Hepatocyte (in vitro differentiated cells): Measurements from ENCODE around the gene UQCR10. TPM values are rescaled to one million over a fixed set of nuclear protein-coding genes. Genes with fewer than 3 reads are reported as not detected.

Source experiments
- DNase-seq: peaks from one replicate; pipeline ENCODE4 v3.0.0-alpha.2; 2016; ENCODE audit warnings: low spot score
- H2AFZ ChIP-seq: fragments of 200-600 bp; sonication (generic); 2 replicates; pipeline ENCODE4 v1.6.0; 2016; ENCODE audit warnings: antibody characterized with exemption, mild to moderate bottlenecking
- H3K27ac ChIP-seq: fragments of 200-600 bp; sonication (generic); 2 replicates; pipeline ENCODE4 v1.5.1; 2016; ENCODE audit warnings: mild to moderate bottlenecking
- H3K27me3 ChIP-seq: fragments of 200-600 bp; sonication (generic); 2 replicates; pipeline ENCODE4 v1.6.1; 2016
- H3K36me3 ChIP-seq: fragments of 200-600 bp; sonication (generic); replicated peaks from 2 replicates; pipeline ENCODE4 v1.5.1; 2016; ENCODE audit warnings: low read depth; ENCODE audit not compliant: insufficient read depth
- H3K4me1 ChIP-seq: fragments of 200-600 bp; sonication (generic); 2 replicates; pipeline ENCODE4 v1.5.1; 2016; ENCODE audit warnings: mild to moderate bottlenecking, moderate library complexity; ENCODE audit not compliant: insufficient read depth
- H3K4me2 ChIP-seq: fragments of 200-600 bp; sonication (generic); 2 replicates; pipeline ENCODE4 v1.6.0; 2016
- H3K4me3 ChIP-seq: fragments of 200-600 bp; sonication (generic); 2 replicates; pipeline ENCODE4 v1.5.1; 2016; ENCODE audit warnings: mild to moderate bottlenecking
- H3K79me2 ChIP-seq: fragments of 200-600 bp; sonication (generic); 2 replicates; pipeline ENCODE4 v1.6.0; 2017; ENCODE audit warnings: mild to moderate bottlenecking
- H3K9me2 ChIP-seq: fragments of 200-600 bp; sonication (generic); replicated peaks from 2 replicates; pipeline ENCODE4 v1.6.0; 2017; ENCODE audit warnings: mild to moderate bottlenecking; ENCODE audit not compliant: insufficient read depth
- H3K9me3 ChIP-seq: fragments of 200-600 bp; sonication (generic); 2 replicates; pipeline ENCODE4 v1.5.1; 2016; ENCODE audit warnings: low read depth, mild to moderate bottlenecking
- H4K20me1 ChIP-seq: fragments of 200-600 bp; sonication (generic); 2 replicates; pipeline ENCODE4 v1.6.0; 2016; ENCODE audit warnings: mild to moderate bottlenecking; ENCODE audit not compliant: insufficient read depth, poor library complexity, severe bottlenecking
- EZH2 ChIP-seq: fragments of 200-600 bp; sonication (generic); IDR thresholded peaks from 2 replicates; pipeline ENCODE4 v1.6.1; 2016; ENCODE audit warnings: antibody characterized with exemption, mild to moderate bottlenecking, borderline replicate concordance
- EZH2phosphoT487 ChIP-seq: fragments of 200-600 bp; sonication (generic); IDR thresholded peaks from one replicate; pipeline ENCODE4 v1.6.1; 2018; ENCODE audit warnings: antibody characterized with exemption, mild to moderate bottlenecking, low read depth, moderate library complexity; ENCODE audit not compliant: unreplicated experiment, severe bottlenecking
- WGBS: methylation state at CpG from one replicate; pipeline ENCODE4 v1.1.6; 2016; ENCODE audit warnings: low lambda C conversion rate; ENCODE audit errors: missing lambda C conversion rate; 5-methylcytosine and 5-hydroxymethylcytosine counted together
- polyA plus RNA-seq: library from polyadenylated mRNA; unstranded; fragments of >200 nt; fragmentation: Nextera tagmentation; extraction: Ambion mirVana; gene quantifications from 2 replicates; pipeline ENCODE4 v1.2.1, GENCODE V29; 2016
- total RNA-seq: library from RNA; depleted of rRNA; stranded (reverse); fragments of >200 nt; gene quantifications from 2 replicates; pipeline ENCODE4 v1.2.3, GENCODE V29; 2014
- TF ChIP-seq, protein P1 (sequence below): fragments of 200-600 bp; sonication (generic); IDR thresholded peaks from 2 replicates; pipeline ENCODE4 v1.5.1; 2016; ENCODE audit warnings: antibody characterized with exemption, mild to moderate bottlenecking; ENCODE audit not compliant: poor library complexity

UQCR10 gene
- total and polyA plus RNA-seq, 2 experiments from 2014 or later: 122 to 414 TPM

DNA sequence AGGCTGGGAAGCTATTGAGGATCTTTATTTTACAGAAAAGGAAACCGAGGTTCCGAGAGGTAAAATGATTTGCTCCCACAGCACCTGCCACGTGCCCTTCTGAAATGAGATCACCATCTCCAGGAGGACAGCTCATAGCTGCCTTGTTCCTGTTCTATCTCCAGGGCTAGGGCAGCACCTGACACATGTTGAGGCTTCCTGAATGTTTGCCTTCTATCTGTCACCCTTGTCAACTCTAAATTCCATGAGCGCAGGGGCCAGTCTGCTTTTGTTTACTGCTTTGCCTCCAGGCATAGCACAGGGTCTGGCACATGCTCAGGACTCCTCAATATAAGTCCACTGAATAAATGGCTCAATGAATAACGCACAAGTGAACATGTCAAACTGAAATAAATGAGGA, 46.8 kb downstream of the UQCR10 start:
- H3K27me3 ChIP-seq: no peaks in the 10 kb centered on the region
- H3K4me1 ChIP-seq: peaks cover 11% of the 10 kb centered on the region
- no peak overlapping the region for H3K4me2 ChIP-seq
- H3K36me3 ChIP-seq: no peaks in the 10 kb centered on the region
- no peak overlapping the region for H3K4me3 ChIP-seq
- peak overlapping the region; percentile 51 for H3K27ac ChIP-seq
- no peaks in the 10 kb centered on the region for H3K9me3 ChIP-seq
- TF ChIP-seq EZH2phosphoT487 (no peak), EZH2 (no peak)
- TF ChIP-seq, protein P1, sequence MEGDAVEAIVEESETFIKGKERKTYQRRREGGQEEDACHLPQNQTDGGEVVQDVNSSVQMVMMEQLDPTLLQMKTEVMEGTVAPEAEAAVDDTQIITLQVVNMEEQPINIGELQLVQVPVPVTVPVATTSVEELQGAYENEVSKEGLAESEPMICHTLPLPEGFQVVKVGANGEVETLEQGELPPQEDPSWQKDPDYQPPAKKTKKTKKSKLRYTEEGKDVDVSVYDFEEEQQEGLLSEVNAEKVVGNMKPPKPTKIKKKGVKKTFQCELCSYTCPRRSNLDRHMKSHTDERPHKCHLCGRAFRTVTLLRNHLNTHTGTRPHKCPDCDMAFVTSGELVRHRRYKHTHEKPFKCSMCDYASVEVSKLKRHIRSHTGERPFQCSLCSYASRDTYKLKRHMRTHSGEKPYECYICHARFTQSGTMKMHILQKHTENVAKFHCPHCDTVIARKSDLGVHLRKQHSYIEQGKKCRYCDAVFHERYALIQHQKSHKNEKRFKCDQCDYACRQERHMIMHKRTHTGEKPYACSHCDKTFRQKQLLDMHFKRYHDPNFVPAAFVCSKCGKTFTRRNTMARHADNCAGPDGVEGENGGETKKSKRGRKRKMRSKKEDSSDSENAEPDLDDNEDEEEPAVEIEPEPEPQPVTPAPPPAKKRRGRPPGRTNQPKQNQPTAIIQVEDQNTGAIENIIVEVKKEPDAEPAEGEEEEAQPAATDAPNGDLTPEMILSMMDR: no peak
- no peak overlapping the region for H2AFZ ChIP-seq
- no peaks in the 10 kb centered on the region for H4K20me1 ChIP-seq
- H3K79me2 ChIP-seq: no peaks in the 10 kb centered on the region
- 77% methylated on average over 5 of the region's 5 CpGs for WGBS
- peak; percentile 29 for DNase-seq
- no peaks in the 10 kb centered on the region for H3K9me2 ChIP-seq

DNA sequence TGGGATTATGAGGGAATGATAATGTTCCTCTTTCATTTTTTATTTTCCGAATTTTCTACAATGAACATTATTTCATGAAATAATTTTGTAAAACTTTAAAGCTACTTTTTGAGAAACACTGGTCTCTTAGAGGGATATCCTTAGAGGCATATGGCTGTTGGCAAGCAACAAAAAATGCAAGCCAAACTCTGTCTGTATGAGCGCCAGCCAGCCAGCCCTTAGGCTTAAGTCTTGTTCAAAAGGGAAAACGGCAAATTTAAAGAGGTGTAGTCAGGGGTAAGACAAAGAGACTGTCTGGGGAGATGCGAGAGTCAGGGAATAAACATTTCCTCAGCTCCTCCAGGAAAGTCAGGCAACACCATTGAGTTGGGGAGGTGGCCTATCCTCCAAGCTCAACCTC, 48.4 kb downstream of the UQCR10 start:
- Histone ChIP-seq H3K9me2 (no peaks in the 10 kb centered on the region), H3K27me3 (no peaks in the 10 kb centered on the region), H4K20me1 (no peaks in the 10 kb centered on the region), H3K27ac (no peak overlapping the region), H3K79me2 (no peaks in the 10 kb centered on the region), H3K4me1 (peaks cover 11% of the 10 kb centered on the region), H3K9me3 (no peaks in the 10 kb centered on the region), H3K36me3 (no peaks in the 10 kb centered on the region), H2AFZ (no peak overlapping the region), H3K4me2 (no peak overlapping the region), H3K4me3 (no peak overlapping the region)
- no peak for TF ChIP-seq EZH2phosphoT487
- TF ChIP-seq, protein P1: no peak
- DNase-seq: no peak
- WGBS: 97% methylated on average over 4 of the region's 4 CpGs

DNA sequence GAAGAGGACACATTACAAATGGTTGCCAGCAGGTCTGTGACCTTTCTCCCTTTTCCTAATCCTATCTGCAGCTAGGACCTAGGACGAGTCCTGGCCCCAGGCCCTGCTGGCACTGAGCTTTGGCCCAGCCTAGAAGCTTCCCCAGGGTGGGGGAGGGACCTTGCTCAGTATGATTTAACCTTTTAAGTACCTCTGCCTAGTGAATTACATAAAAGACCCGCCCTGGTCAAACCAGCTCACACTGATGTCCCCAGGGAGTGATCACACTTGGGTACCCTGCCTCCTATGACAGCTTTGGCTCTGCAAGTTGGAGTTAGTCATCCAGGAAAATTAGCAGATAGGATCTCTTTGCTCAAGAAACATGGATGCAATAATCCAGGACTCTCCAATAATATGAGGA, 49.0 kb downstream of the UQCR10 start:
- Histone ChIP-seq H3K27ac (no peak overlapping the region), H3K4me2 (no peak overlapping the region)
- 81% methylated on average over 2 of the region's 2 CpGs for WGBS

More for the DNA sequence above, 49.0 kb downstream of the UQCR10 start:
- H3K79me2 ChIP-seq: no peaks in the 10 kb centered on the region
- peaks cover 9% of the 10 kb centered on the region for H3K4me1 ChIP-seq
- H2AFZ ChIP-seq: no peak overlapping the region
- TF ChIP-seq EZH2phosphoT487 (no peak), EZH2 (no peak)
- TF ChIP-seq, protein P1: no peak
- H3K27me3 ChIP-seq: no peaks in the 10 kb centered on the region
- no peaks in the 10 kb centered on the region for H3K36me3 ChIP-seq
- H3K4me3 ChIP-seq: no peak overlapping the region
- DNase-seq: no peak
- H4K20me1 ChIP-seq: no peaks in the 10 kb centered on the region
- H3K9me3 ChIP-seq: no peaks in the 10 kb centered on the region
- no peaks in the 10 kb centered on the region for H3K9me2 ChIP-seq
